ENCODE results near the gene PAQR5.
"Not testable (repeated sequence)": the region's sequence is repeated elsewhere in the genome, so short reads cannot be mapped to it uniquely, and the experiment has no call there.

The PAQR5 gene

GRCh38 chr15:69291651-69292050 lies 7.1 kb upstream of the PAQR5 start:
- H3K27ac ChIP-seq, result not testable (repeated sequence)

GRCh38 chr15:69292826-69293420 lies 5.8 kb upstream of the PAQR5 start:
- no peak overlapping the region for H3K27ac ChIP-seq
- no peak overlapping the region for H3K4me3 ChIP-seq

More at GRCh38 chr15:69291651-69292050, 7.1 kb upstream of the PAQR5 start:
- not testable (repeated sequence) for H3K4me3 ChIP-seq

- no peak overlapping the region for H3K27ac ChIP-seq
- H3K4me3 ChIP-seq, result no peak overlapping the region
Measured at GRCh38 chr15:69293741-69294615, 4.7 kb upstream of the PAQR5 start.

GRCh38 chr15:69296606-69297005 lies 2.1 kb upstream of the PAQR5 start:
- no peak overlapping the region for H3K27ac ChIP-seq

GRCh38 chr15:69297642-69298353 lies 914 bp upstream of the PAQR5 start:
- Histone ChIP-seq H3K27ac (no peak overlapping the region), H3K4me3 (no peak overlapping the region)

More at GRCh38 chr15:69296606-69297005, 2.1 kb upstream of the PAQR5 start:
- H3K4me3 ChIP-seq, result no peak overlapping the region

GRCh38 chr15:69298354-69298696 lies 387 bp upstream of the PAQR5 start:
- peak overlapping the region in 3 of 7 experiments; percentile 48 to 54 (median 49) for H3K4me3 ChIP-seq

GRCh38 chr15:69299451-69299886 lies 757 bp downstream of the PAQR5 start:
- Histone ChIP-seq H3K4me3 (peak overlapping the region in 6 of 7 experiments; percentile 35 to 54 (median 48)), H3K27ac (peak overlapping the region in 2 of 21 experiments; percentile 16 to 37)

More at GRCh38 chr15:69298354-69298696, 387 bp upstream of the PAQR5 start:
- no peak overlapping the region for H3K27ac ChIP-seq

GRCh38 chr15:69299943-69300588 lies 1.4 kb downstream of the PAQR5 start:
- no peak overlapping the region for H3K27ac ChIP-seq
- H3K4me3 ChIP-seq, result no peak overlapping the region

GRCh38 chr15:69301101-69301500 lies 2.4 kb downstream of the PAQR5 start:
- H3K27ac ChIP-seq, H3K4me3 ChIP-seq: not testable (repeated sequence)

- H3K4me3 ChIP-seq, result not testable (repeated sequence)
- H3K27ac ChIP-seq, result peak overlapping the region in 1 of 21 experiments; percentile 1
Measured at GRCh38 chr15:69302087-69302486, 3.4 kb downstream of the PAQR5 start.

GRCh38 chr15:69302929-69303328 lies 4.2 kb downstream of the PAQR5 start:
- Histone ChIP-seq H3K27ac (no peak overlapping the region), H3K4me3 (no peak overlapping the region)

- peak overlapping the region in 4 of 21 experiments; percentile 0 to 57 (median 37) for H3K27ac ChIP-seq
- H3K4me3 ChIP-seq, result no peak overlapping the region
Measured at GRCh38 chr15:69303337-69304181, 4.8 kb downstream of the PAQR5 start.

GRCh38 chr15:69304182-69304545 lies 5.5 kb downstream of the PAQR5 start:
- Histone ChIP-seq H3K27ac (peak overlapping the region in 4 of 21 experiments; percentile 0 to 57 (median 37)), H3K4me3 (no peak overlapping the region)

GRCh38 chr15:69305204-69305931 lies 6.7 kb downstream of the PAQR5 start:
- H3K4me3 ChIP-seq, result no peak overlapping the region
- H3K27ac ChIP-seq, result peak overlapping the region in 3 of 21 experiments; percentile 21 to 65 (median 46)

GRCh38 chr15:69305933-69306568 lies 7.3 kb downstream of the PAQR5 start:
- peak overlapping the region in 2 of 21 experiments; percentile 46 to 47 for H3K27ac ChIP-seq
- no peak overlapping the region for H3K4me3 ChIP-seq

GRCh38 chr15:69307939-69308338 lies 9.2 kb downstream of the PAQR5 start:
- no peak overlapping the region for H3K27ac ChIP-seq

GRCh38 chr15:69308949-69309348 lies 10.2 kb downstream of the PAQR5 start:
- H3K27ac ChIP-seq, result no peak overlapping the region
- H3K4me3 ChIP-seq, result no peak overlapping the region

More at GRCh38 chr15:69307939-69308338, 9.2 kb downstream of the PAQR5 start:
- H3K4me3 ChIP-seq, result no peak overlapping the region

- H3K27ac ChIP-seq, result no peak overlapping the region
- H3K4me3 ChIP-seq, result no peak overlapping the region
Measured at GRCh38 chr15:69311319-69311721, 12.6 kb downstream of the PAQR5 start.

Data from skin epidermis (tissue), 12 donors.